Stimulated activated CD4-positive, alpha-beta T cell treated with anti-CD3 and anti-CD28 coated beads, Interleukin-2, amount 100 ng/mL, for 24 hours (primary cell): Measurements from ENCODE around the gene CRNN.

Source experiments
- DNase-seq, 2 donors: peaks; one replicate each; pipeline ENCODE4 v3.0.0-alpha.2; 2020

Gene CRNN

DNA sequence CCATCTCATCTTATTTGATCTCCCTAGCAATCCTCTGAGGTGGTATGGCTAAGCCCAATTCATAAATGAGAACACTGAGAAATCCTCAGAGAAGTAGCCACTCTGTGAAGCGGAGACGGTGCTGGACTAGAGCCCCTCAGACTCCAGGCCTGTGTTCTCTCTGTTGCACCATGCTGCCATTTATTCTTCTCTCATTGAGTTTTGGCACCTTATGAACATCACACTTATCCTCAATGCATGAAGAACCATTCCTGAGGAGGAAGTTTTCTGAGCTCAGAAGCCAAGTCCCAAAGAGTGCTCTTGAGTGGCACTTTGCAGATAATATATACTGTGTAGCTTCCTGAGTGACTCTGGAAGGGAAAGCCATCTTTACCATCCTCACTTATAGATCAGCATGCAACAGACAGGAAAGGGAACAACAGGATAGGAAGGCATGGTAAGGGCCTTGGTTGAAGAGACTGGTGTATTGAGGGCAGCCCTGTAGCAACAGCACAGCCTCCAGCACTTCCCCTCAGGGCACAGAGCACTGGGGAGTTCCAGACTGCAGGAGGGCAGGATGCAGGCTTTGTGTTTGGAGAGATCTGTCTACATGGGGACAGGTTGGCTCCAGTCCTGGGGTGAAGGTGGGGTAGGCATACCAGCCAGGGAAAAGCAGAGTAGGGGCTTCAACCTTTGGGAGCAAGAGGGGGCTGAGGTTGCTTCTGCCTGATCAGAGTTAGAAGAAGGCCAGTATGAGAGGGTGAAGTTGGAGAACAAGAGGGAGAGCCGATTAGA, 1.6 kb upstream of the CRNN start:
- DNase-seq, result no peak

DNA sequence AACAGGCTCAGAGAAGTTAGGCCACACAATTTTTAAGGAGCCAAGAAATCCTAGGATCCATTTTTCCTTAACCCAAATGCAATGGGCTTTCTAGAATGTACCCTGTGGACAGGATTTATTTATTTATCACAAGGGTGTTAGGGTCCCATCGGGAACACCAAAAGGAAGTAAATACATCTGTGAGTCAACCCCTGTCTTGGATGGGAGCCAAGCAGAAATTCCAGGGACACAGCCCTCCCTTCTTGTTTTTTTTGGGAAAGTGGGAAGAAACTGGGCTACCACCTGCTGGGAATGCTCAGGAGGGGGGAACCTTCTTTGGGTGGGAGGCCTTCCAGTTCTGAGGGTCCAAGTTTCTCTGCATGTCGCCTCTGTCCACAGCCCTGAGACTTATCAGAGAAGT, 1.3 kb downstream of the CRNN start:
- no peak for DNase-seq

DNA sequence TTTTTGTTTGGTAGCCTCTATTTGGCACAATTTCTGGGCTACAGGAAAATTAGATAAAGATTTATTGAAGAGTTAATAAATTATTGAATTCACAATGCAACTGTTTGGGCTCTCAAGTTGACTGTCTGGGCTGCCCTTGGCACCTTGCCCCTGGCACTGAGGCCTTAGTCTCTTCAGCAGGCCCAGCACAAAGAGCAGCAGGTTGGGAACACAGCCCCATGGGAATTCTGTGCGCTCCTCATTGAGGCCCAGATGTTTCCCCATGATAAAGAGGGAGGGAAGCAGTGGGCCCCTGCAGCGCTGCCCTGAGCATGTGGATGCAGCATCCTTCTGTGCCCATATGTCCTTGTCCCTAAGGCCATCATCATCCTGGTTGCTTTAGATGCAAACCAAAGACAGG, 2.9 kb downstream of the CRNN start:
- no peak for DNase-seq

DNA sequence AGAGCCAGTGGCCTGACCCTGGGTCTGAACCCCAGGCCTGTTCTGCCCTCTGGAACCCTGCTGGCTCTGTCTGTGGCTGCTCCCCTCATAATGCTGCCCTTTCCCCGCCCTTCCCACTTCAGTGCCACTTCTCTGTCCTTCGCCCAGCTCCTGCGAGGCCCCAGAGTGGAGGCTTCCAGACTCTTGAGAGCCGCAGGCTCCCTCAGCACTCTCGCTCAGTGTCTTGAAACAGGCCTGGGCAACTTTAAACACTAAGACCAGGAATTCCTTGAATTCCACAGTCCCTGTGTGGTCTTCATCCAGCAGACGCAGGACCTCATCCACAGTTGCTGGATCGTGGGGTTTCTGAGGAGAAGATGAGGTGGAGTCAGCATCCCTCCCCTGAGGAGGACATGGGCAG, 3.5 kb downstream of the CRNN start:
- DNase-seq, result no peak

DNA sequence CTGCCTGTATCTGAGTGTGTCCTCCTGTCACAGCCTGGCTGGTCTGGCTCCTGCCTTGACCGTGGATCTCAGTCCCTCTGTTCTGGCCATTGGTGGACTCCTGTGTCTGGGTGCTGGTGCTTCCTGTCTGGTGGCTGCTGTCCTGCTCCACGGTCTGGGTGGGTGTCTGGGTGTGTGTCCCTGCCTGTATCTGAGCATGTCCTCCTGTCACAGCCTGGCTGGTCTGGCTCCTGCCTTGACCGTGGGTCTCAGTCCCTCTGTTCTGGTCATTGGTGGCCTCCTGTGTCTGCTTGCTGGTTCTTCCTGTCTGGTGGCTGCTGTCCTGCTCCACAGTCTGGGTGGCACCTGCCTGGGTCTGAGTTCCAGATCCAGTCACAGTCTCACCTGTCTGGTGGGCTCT, 4.0 kb downstream of the CRNN start:
- DNase-seq, result no peak

DNA sequence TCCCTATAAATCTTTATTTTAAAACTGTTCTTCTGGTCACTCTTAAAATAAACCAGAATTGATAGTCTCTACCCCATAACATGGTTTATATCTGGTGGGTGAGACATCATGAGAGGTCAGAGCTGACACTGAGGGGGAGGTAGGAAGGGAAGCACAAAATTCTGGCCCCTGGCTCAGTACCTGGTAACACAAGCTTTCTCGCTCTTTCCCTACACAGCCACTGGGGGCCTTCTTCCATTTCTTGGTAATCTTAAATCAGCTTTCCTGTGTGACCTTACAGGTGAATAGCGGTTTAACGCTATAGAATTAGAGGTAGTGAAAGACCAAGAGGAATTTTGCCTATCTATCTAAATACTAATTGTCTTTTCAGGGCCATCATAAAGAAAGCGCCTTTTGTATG, 5.4 kb downstream of the CRNN start:
- no peak for DNase-seq

DNA sequence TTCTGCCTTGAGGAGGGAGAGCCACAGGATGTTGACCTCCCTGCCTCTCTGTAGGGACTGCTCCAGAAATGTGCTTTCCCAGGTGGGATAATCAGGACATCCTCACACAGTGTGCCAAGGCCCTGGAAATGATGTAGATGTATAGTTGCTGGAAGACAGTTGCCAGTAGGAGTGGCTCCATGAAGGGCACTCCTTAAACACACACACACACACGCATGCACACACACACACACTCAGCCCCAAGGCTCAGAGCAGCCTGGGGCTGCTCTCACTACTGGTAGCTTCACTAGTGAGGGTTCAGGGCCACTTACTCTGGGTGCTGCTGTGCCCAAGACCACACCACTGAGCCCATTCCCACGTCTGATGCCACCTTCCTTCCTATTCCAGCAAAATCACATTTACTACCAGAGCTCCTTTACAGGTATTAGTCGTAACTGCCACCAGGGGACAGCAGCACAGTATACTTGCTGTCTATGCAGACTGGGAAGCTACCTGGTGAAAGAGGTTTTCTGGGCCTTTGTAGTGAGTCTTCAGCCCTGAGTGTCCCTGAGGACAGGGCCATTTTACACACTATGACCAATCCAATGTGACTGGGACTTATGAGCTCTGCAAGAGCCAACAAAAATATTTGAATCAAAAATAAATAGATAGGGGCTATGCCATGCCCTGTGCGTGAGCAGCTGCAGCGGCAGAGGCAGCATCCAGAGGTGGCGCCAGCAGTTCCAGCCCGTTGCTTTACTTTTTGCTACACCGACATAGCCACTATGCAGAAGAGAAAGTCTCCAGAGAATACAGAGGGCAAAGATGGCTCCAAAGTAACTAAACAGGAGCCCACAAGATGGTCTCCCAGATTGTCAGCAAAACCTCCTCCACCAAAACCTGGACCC, 15.0 kb downstream of the CRNN start:
- DNase-seq, result peak in 1 of 2 donors; percentile 4

DNA sequence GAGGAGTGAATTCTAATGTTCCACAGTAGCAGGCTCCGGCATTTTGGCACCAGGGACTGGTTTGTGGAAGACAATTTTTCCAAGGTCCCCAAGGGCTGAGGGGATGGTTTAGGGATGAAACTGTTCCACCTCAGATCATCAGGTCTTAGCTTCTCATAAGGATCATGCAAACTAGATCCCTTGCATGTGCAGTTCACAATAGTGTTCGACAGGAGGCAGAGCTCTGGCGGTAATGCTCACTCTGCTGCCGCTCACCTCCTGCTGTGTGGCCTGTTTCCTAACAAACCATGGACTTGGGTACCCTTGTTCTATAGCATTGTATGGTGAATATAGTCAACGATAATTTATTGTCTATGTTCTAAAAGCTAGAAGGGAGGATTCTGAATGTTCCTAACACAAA, 16.6 kb downstream of the CRNN start:
- no peak for DNase-seq

DNA sequence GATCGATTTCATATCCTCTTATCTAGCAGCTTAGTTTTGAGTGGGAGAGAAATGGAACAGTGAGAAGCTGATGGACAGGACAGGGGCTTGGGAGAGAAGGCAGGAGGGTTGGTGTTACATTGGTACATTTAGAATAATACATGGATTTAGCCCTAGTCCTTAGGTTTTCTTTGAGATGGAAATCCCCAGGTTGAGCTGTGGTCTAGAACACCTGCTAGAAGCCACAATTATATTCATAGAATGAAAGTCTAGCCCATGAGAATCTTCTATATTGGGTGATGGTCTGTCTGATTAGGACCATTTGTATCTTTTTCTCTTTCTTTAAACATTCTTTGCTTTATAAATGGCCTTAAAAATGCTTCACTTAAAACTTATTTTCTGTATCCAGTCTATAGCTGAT, 19.9 kb downstream of the CRNN start:
- no peak for DNase-seq

DNA sequence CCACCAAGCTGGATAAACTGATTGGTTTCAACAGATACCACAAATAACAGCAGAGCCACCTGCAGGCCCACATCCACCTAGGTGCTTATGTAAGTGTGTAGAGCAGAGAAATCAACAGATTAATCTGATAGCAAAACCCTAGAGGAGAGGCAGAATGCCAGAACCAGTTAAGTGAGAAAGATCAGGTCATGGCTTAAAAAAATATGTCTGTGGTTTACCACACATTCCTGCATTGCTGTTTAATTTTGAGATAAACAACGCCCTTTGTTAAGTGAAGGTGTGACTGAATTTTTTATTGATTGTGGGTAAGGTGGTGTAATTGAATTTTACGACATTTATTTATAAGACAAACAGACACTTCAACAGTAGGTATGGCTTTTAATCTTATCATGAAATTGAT, 21.2 kb downstream of the CRNN start:
- DNase-seq, result no peak

DNA sequence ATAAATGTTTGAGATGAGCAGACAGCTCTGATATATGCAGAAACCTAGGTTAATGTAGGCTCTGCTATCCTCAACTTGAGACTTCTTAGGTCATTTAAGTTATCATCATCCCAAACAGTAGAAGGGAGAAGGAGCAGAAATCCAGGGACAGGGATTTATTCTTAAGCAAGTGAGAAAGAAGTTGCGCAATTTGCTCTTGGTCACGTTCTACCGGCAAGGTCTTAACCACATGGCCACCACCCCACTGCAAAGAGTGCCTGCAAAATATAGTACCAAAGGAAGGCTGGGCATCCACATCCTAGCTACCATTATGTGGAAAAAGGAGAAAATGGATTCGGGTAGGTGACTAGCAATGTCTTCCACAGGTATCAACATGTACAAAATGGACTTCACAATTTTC, 25.2 kb downstream of the CRNN start:
- DNase-seq, result no peak

DNA sequence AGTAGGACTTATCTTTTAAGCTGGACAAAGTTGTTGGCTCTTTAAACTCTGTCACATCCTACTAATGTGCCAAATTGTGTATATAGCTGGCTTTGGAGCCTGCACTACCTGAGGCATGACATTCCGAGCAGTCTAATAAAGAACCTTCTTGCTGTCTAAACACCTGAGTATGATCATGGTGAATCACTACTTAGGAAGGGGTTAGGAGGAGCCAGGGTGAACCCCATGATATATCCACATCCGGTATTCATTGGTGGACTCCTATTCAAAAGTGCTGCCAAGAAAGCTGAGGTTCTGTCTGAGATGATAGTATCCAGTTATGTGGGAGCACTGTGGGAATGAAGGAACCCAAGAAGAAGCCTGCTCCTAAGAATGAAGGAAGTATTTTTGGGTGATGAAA, 27.1 kb downstream of the CRNN start:
- no peak for DNase-seq

DNA sequence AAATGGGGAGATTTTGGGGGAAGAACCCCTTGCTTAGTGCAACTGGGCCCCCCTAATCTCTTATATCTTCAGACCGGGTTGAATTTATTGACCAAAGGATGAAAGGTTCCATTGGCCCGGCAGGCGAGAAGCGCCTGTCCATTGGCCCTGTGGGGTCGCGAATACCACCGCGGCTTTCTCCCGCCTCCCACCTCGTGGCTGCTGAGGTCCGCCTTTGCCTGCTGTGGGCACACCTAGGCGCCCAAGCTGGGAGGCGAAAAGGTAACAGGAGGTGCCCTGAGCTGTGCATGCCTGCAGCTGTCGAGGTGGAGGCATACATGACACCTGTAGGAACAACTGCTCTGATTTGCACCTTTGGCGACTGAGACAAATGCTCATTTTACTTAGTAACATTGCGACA, 33.1 kb downstream of the CRNN start:
- no peak for DNase-seq

DNA sequence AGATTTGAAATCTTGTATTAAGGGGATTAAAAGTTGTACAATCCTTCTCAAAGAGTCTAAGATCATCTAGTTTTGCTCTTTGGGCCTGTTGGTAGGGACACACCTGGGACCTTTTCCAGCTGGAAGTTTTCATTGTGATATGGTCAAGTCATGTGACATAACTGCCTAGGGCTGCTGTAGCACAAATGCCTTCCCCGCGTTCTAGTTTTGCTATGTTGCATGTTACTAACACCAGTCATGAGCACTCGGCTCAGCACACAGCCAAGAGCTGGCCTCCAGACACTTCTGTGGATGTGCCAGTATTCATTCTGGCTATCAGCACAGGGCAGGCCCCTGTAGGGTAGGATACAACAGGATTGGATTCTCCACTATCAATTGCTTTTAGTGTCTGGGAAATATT, 39.6 kb downstream of the CRNN start:
- no peak for DNase-seq

DNA sequence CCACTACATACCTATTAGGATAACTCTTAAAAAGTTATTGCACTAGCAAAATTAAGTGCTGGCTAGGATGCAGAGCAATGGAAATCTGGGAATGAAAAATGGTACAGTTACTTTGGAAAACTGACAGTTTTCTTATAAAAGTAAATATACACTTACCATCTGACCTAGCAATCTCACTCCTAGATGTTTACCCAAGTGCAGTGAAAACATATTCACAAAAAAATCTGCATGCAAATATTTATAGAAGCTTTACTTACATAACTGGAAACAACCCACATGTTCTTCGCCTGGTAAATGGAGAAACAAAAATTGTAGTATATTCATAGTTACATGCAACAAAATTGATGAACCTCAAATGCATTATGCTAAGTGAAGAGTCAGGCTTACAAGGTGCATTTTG, 41.4 kb downstream of the CRNN start:
- no peak for DNase-seq

DNA sequence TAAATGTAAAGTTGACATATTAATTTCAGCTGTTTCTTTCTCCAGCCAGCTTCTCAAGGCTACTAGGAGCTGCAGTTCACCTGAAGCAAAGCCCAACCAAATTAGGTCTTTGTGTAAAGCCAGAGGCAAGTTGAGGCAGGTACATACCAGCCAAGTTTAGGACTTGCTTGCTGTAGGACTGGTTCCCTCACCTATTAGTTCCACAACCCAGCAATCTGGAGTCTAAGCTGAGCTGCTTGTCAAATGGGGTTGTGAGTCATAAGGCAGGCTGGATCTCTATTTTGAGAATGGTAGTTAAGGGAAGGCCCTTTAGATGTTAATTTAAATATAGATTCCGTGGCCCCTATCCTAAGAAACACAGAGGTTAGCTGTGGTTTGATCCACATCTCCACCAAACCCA, 46.6 kb downstream of the CRNN start:
- no peak for DNase-seq

DNA sequence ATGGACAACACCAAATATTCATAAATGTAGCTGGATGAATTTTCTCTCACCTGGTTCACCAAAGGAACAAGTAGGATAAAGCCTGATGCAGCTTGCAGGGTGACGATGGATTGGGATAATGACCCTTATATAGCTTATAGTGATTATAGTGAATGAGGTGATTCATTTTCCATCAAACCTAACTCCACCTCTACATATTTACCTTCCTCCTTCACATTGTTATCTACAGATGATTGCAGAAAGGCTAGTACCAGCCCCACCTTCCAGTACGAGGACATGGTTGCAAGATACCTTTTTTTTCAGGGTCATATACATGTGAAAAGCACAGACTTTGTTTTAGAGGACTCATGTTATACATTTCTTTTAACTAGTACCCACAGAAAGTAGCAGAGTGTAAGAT, 54.2 kb downstream of the CRNN start, which contains the start of gene FLG2:
Gene FLG2, minus strand, starts transcription at position 101 of the 400 bp plus-strand sequence. CDS start 1,122 bp downstream, outside the sequence.
- no peak for DNase-seq
